H9 (cell line): ENCODE results near the gene ETHE1. TPM values are rescaled to one million over a fixed set of nuclear protein-coding genes. Genes with fewer than 3 reads are reported as not detected.
"Not testable (repeated sequence)": the region's sequence is repeated elsewhere in the genome, so short reads cannot be mapped to it uniquely, and the experiment has no call there.

Experiments
- DNase-seq: peaks from one replicate; pipeline ENCODE4 v3.0.0-alpha.2; 2017
- H2AFZ ChIP-seq: one replicate; pipeline ENCODE4 v1.6.1; 2013; ENCODE audit warnings: mild to moderate bottlenecking, low read length, control low read depth, moderate library complexity
- H2AK5ac ChIP-seq: 2 replicates; pipeline ENCODE4 v1.6.1; 2013; ENCODE audit warnings: low read length, control low read depth, mixed read lengths; ENCODE audit not compliant: insufficient read length
- H2BK120ac ChIP-seq: one replicate; pipeline ENCODE4 v1.6.1; 2013; ENCODE audit warnings: low read depth, mild to moderate bottlenecking, low read length, control low read depth, inconsistent platforms; ENCODE audit not compliant: poor library complexity, severe bottlenecking
- H2BK12ac ChIP-seq: 2 replicates; pipeline ENCODE4 v1.6.1; 2013; ENCODE audit warnings: low read length, control low read depth, mixed read lengths, low read depth; ENCODE audit not compliant: insufficient read length
- H2BK15ac ChIP-seq: 2 replicates; pipeline ENCODE4 v1.6.1; 2013; ENCODE audit warnings: low read depth, low read length, control low read depth
- H2BK20ac ChIP-seq: one replicate; pipeline ENCODE4 v1.6.1; 2013; ENCODE audit warnings: low read depth, mild to moderate bottlenecking, low read length, control low read depth, inconsistent platforms; ENCODE audit not compliant: poor library complexity, severe bottlenecking
- H2BK5ac ChIP-seq: 2 replicates; pipeline ENCODE4 v1.6.1; 2013; ENCODE audit warnings: low read length, control low read depth, mixed read lengths; ENCODE audit not compliant: insufficient read length
- H3K14ac ChIP-seq: 2 replicates; pipeline ENCODE4 v1.6.1; 2013; ENCODE audit warnings: low read length, control low read depth; ENCODE audit not compliant: insufficient read depth
- H3K18ac ChIP-seq: 2 replicates; pipeline ENCODE4 v1.6.1; 2013; ENCODE audit warnings: low read depth, mild to moderate bottlenecking, mixed read lengths, low read length, control low read depth; ENCODE audit not compliant: insufficient read length
- H3K23ac ChIP-seq: 2 replicates; pipeline ENCODE4 v1.6.1; 2013; ENCODE audit warnings: low read length, control low read depth, mixed read lengths, low read depth; ENCODE audit not compliant: insufficient read length
- H3K23me2 ChIP-seq: 2 replicates; pipeline ENCODE4 v1.6.1; 2013; ENCODE audit warnings: low read depth, mild to moderate bottlenecking, mixed read lengths, low read length, control low read depth; ENCODE audit not compliant: insufficient read length, poor library complexity, severe bottlenecking
- H3K27ac ChIP-seq: 2 replicates; pipeline ENCODE4 v1.5.1; 2013; ENCODE audit warnings: low read length, control low read depth, mixed read lengths, low read depth; ENCODE audit not compliant: insufficient read length
- H3K27me3 ChIP-seq: 2 replicates; pipeline ENCODE4 v1.6.1; 2013; ENCODE audit warnings: low read length, control low read depth, inconsistent platforms; ENCODE audit not compliant: insufficient read depth
- H3K4ac ChIP-seq: 2 replicates; pipeline ENCODE4 v1.6.1; 2013; ENCODE audit warnings: low read depth, mild to moderate bottlenecking, control low read depth, inconsistent platforms, low read length, moderate library complexity
- H3K4me1 ChIP-seq: 2 replicates; pipeline ENCODE4 v1.6.1; 2013; ENCODE audit warnings: low read length, control low read depth, inconsistent platforms; ENCODE audit not compliant: insufficient read depth
- H3K4me2 ChIP-seq: 2 replicates; pipeline ENCODE4 v1.6.1; 2013; ENCODE audit warnings: low read length, control low read depth, mixed read lengths; ENCODE audit not compliant: insufficient read length, insufficient read depth
- H3K56ac ChIP-seq: 2 replicates; pipeline ENCODE4 v1.6.1; 2013; ENCODE audit warnings: low read depth, mild to moderate bottlenecking, mixed read lengths, low read length, control low read depth; ENCODE audit not compliant: insufficient read length
- H3K79me1 ChIP-seq: 2 replicates; pipeline ENCODE4 v1.6.1; 2013; ENCODE audit warnings: low read depth, mild to moderate bottlenecking, moderate library complexity, low read length, control low read depth, inconsistent platforms; ENCODE audit not compliant: insufficient read depth, poor library complexity, severe bottlenecking
- H3K79me2 ChIP-seq: 2 replicates; pipeline ENCODE4 v1.6.1; 2013; ENCODE audit warnings: low read length, control low read depth, inconsistent platforms; ENCODE audit not compliant: insufficient read depth
- H3K9ac ChIP-seq: 2 replicates; pipeline ENCODE4 v1.6.1; 2013; ENCODE audit warnings: low read length, control low read depth, mixed read lengths; ENCODE audit not compliant: insufficient read length; ENCODE audit errors: extremely low read depth
- H3K9me3 ChIP-seq: one replicate; pipeline ENCODE4 v1.6.1; 2013; ENCODE audit warnings: low read depth, low read length, inconsistent platforms; ENCODE audit not compliant: control insufficient read depth
- H3T11ph ChIP-seq: one replicate; pipeline ENCODE4 v1.6.1; 2013; ENCODE audit warnings: mild to moderate bottlenecking, low read length, control low read depth, inconsistent platforms
- H4K20me1 ChIP-seq: one replicate; pipeline ENCODE4 v1.6.1; 2013; ENCODE audit not compliant: control insufficient read depth, insufficient read length, insufficient read depth
- H4K5ac ChIP-seq: 2 replicates; pipeline ENCODE4 v1.6.1; 2013; ENCODE audit warnings: low read depth, mild to moderate bottlenecking, mixed read lengths, low read length, control low read depth; ENCODE audit not compliant: insufficient read length
- H4K8ac ChIP-seq: replicated peaks from 2 replicates; pipeline ENCODE4 v1.6.1; 2013; ENCODE audit warnings: low read length, control low read depth, mixed read lengths, low read depth; ENCODE audit not compliant: insufficient read length
- H4K91ac ChIP-seq: 2 replicates; pipeline ENCODE4 v1.6.1; 2013; ENCODE audit warnings: low read depth, mild to moderate bottlenecking, moderate library complexity, mixed read lengths, low read length, control low read depth; ENCODE audit not compliant: insufficient read length
- H3K27ac Mint-ChIP-seq, 3 experiments: 2 replicates in 2 of 3; 3 replicates in 1 of 3; pipeline ENCODE4 v1.8.0; 2020 to 2021; ENCODE audit warnings: mixed read lengths in 3 of 3, mild to moderate bottlenecking in 1 of 3, moderate library complexity in 1 of 3
- H3K27me3 Mint-ChIP-seq: 2 replicates; pipeline ENCODE4 v1.8.0; 2021; ENCODE audit warnings: low read depth, mild to moderate bottlenecking, moderate library complexity, mixed read lengths
- H3K36me3 Mint-ChIP-seq, 3 experiments: 2 replicates in 2 of 3; 3 replicates in 1 of 3; pipeline ENCODE4 v1.8.0; 2020 to 2021; ENCODE audit warnings: low read depth in 3 of 3, mixed read lengths in 3 of 3; ENCODE audit not compliant: insufficient read depth in 1 of 3
- H3K4me1 Mint-ChIP-seq, 2 experiments: 2 replicates each; pipeline ENCODE4 v1.8.0; 2020; ENCODE audit warnings: mixed read lengths in 2 of 2
- H3K4me3 Mint-ChIP-seq, 2 experiments: 2 replicates in 1 of 2; 3 replicates in 1 of 2; pipeline ENCODE4 v1.8.0; 2020 to 2021; ENCODE audit warnings: mild to moderate bottlenecking in 2 of 2, mixed read lengths in 2 of 2, moderate library complexity in 1 of 2
- H3K9me3 Mint-ChIP-seq, 2 experiments: 2 replicates in 1 of 2; 3 replicates in 1 of 2; pipeline ENCODE4 v1.8.0; 2020; ENCODE audit warnings: mild to moderate bottlenecking in 2 of 2, mixed read lengths in 2 of 2, moderate library complexity in 1 of 2
- WGBS: extraction: QIAGEN DNeasy Blood & Tissue Kit; methylation state at CpG from one replicate; pipeline ENCODE4 v1.1.7; 2013; ENCODE audit warnings: missing lambda C conversion rate, low lambda C conversion rate, mixed read lengths; ENCODE audit not compliant: insufficient read length; ENCODE audit errors: extremely low coverage; 5-methylcytosine and 5-hydroxymethylcytosine counted together
- total RNA-seq: library from RNA; stranded (reverse); gene quantifications from 2 replicates; pipeline ENCODE4 v1.2.1, GENCODE V29; 2021
- TF ChIP-seq, protein P1 (sequence below): fragments of 200-600 bp; sonication (generic); conservative IDR thresholded peaks from 3 replicates; pipeline ENCODE4 v1.8.0; 2021; ENCODE audit warnings: antibody characterized with exemption, mild to moderate bottlenecking

The ETHE1 gene
- total RNA-seq, 1 experiment from 2014 or later: 18.8 TPM

DNA sequence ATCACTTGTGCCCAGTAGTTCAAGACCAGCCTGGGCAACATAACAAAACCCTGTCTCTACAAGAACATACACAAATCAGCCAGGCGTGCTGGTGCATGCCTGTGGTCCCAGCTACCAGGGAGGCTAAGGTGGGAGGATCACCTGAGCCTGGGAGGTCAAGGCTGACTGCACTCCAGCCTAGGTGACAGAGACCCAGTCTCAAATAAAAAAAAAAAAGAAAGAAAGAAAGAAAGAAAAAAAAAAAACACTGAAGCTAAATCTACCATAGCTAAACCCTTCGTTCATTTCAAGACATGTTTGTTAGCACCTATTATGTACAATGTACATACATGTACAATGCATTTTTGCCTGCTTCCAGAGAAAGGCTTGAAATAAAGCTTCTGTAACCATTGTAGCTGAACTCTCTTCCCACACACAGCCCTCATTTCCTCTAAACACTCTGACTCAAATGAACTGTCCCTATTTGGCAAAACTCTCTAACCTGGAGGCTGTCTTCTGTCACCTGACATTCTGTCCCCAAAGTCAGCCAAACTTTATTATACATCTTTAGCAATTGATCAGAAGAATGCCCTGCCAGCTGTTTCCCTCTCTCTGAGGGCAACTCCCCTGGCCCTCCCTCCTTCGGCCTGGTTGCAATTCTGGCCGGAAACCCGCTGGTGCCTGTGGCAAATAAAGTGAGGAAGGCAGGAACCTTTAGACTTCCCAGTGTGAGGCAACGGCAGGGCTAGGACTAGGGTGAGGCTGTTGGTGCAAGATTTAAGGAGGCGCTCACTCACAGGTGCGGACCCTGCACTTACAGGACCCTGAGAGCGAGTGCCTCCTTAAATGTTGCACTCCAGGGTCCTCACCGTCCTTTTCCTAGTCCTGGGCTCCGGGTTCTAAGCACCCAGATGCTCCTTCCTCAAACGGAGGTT, 1.8 kb downstream of the ETHE1 start:
- Histone ChIP-seq H3K27me3 (peaks cover 3% of the 10 kb centered on the region; the same call in 1 of the 2 replicates), H4K20me1 (peaks cover 4% of the 10 kb centered on the region), H3K27ac (no peak overlapping the region), H2AK5ac (no peak overlapping the region), H3K18ac (no peak overlapping the region), H3K4ac (no peak overlapping the region), H2BK12ac (no peak overlapping the region), H2BK120ac (no peak overlapping the region), H2BK5ac (no peak overlapping the region), H3K23me2 (peaks cover 22% of the 10 kb centered on the region), H3K79me1 (no peaks in the 10 kb centered on the region), H3K4me1 (no peaks in the 10 kb centered on the region), H2AFZ (no peak overlapping the region), H3K9ac (no peak overlapping the region), H4K91ac (no peak overlapping the region), H3K56ac (no peak overlapping the region), H3T11ph (no peak overlapping the region), H2BK20ac (no peak overlapping the region), H3K4me2 (peak overlapping the region; percentile 86), H3K23ac (no peak overlapping the region), H2BK15ac (no peak overlapping the region), H4K8ac (no peak overlapping the region), H3K14ac (no peak overlapping the region), H4K5ac (no peak overlapping the region), H3K79me2 (no peaks in the 10 kb centered on the region), H3K9me3 (no peaks in the 10 kb centered on the region)
- Mint-ChIP-seq H3K4me3 (peak overlapping the region; percentile 80 to 94), H3K27ac (no peak overlapping the region), H3K4me1 (peaks cover 15 to 20% of the 10 kb centered on the region in 2 experiments), H3K27me3 (peaks cover 34% of the 10 kb centered on the region), H3K9me3 (no peaks in the 10 kb centered on the region), H3K36me3 (no peaks in the 10 kb centered on the region)
- WGBS: no CpG with 5 or more reads among the region's 12 CpGs
- peak; percentile 64 for DNase-seq
- TF ChIP-seq, protein P1, sequence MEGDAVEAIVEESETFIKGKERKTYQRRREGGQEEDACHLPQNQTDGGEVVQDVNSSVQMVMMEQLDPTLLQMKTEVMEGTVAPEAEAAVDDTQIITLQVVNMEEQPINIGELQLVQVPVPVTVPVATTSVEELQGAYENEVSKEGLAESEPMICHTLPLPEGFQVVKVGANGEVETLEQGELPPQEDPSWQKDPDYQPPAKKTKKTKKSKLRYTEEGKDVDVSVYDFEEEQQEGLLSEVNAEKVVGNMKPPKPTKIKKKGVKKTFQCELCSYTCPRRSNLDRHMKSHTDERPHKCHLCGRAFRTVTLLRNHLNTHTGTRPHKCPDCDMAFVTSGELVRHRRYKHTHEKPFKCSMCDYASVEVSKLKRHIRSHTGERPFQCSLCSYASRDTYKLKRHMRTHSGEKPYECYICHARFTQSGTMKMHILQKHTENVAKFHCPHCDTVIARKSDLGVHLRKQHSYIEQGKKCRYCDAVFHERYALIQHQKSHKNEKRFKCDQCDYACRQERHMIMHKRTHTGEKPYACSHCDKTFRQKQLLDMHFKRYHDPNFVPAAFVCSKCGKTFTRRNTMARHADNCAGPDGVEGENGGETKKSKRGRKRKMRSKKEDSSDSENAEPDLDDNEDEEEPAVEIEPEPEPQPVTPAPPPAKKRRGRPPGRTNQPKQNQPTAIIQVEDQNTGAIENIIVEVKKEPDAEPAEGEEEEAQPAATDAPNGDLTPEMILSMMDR: no peak

DNA sequence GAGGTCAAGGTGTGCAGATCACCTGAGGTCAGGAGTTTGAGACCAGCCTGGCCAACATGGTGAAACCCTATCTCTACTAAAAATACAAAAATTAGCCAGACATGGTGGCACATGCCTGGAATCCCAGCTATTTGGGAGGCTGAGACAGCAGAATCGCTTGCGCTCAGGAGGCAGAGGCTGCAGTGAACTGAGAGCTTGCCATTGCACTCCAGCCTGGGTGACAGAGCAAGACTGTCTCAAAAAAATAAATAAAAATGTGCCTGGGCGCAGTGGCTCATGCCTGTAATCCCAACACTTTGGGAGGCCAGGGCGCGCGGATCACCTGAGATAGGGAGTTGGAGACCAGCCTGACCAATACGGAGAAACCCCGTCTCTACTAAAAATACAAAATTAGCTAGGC, 3.3 kb downstream of the ETHE1 start:
- H3K23ac ChIP-seq, H3T11ph ChIP-seq, H3K4me3 Mint-ChIP-seq, H2BK5ac ChIP-seq, H3K18ac ChIP-seq, H3K27me3 ChIP-seq, H3K14ac ChIP-seq, DNase-seq, H3K9me3 ChIP-seq, H2BK15ac ChIP-seq, H2BK20ac ChIP-seq, H4K20me1 ChIP-seq, H3K27ac ChIP-seq, H3K9me3 Mint-ChIP-seq, H3K79me1 ChIP-seq, H2BK120ac ChIP-seq, H3K4ac ChIP-seq, H3K56ac ChIP-seq, H3K27ac Mint-ChIP-seq, H4K8ac ChIP-seq, H2AK5ac ChIP-seq, H4K5ac ChIP-seq, H3K36me3 Mint-ChIP-seq, H2AFZ ChIP-seq, H3K4me1 ChIP-seq, H3K9ac ChIP-seq, H4K91ac ChIP-seq, H3K4me2 ChIP-seq, H2BK12ac ChIP-seq, H3K79me2 ChIP-seq: not testable (repeated sequence)
- peaks cover 28% of the 10 kb centered on the region for H3K27me3 Mint-ChIP-seq
- peaks cover 18 to 24% of the 10 kb centered on the region in 2 experiments for H3K4me1 Mint-ChIP-seq
- no CpG with 5 or more reads among the region's 8 CpGs for WGBS
- H3K23me2 ChIP-seq: peaks cover 22% of the 10 kb centered on the region
